H9 (cell line): ENCODE data around the gene TRPM8. TPM values are rescaled to one million over a fixed set of nuclear protein-coding genes. Genes with fewer than 3 reads are reported as not detected.

Source experiments
- DNase-seq: peaks from one replicate; pipeline ENCODE4 v3.0.0-alpha.2; 2017
- H2AFZ ChIP-seq: one replicate; pipeline ENCODE4 v1.6.1; 2013; ENCODE audit warnings: mild to moderate bottlenecking, low read length, control low read depth, moderate library complexity
- H2AK5ac ChIP-seq: 2 replicates; pipeline ENCODE4 v1.6.1; 2013; ENCODE audit warnings: low read length, control low read depth, mixed read lengths; ENCODE audit not compliant: insufficient read length
- H2BK120ac ChIP-seq: one replicate; pipeline ENCODE4 v1.6.1; 2013; ENCODE audit warnings: low read depth, mild to moderate bottlenecking, low read length, control low read depth, inconsistent platforms; ENCODE audit not compliant: poor library complexity, severe bottlenecking
- H2BK12ac ChIP-seq: 2 replicates; pipeline ENCODE4 v1.6.1; 2013; ENCODE audit warnings: low read length, control low read depth, mixed read lengths, low read depth; ENCODE audit not compliant: insufficient read length
- H2BK15ac ChIP-seq: 2 replicates; pipeline ENCODE4 v1.6.1; 2013; ENCODE audit warnings: low read depth, low read length, control low read depth
- H2BK20ac ChIP-seq: one replicate; pipeline ENCODE4 v1.6.1; 2013; ENCODE audit warnings: low read depth, mild to moderate bottlenecking, low read length, control low read depth, inconsistent platforms; ENCODE audit not compliant: poor library complexity, severe bottlenecking
- H2BK5ac ChIP-seq: 2 replicates; pipeline ENCODE4 v1.6.1; 2013; ENCODE audit warnings: low read length, control low read depth, mixed read lengths; ENCODE audit not compliant: insufficient read length
- H3K14ac ChIP-seq: 2 replicates; pipeline ENCODE4 v1.6.1; 2013; ENCODE audit warnings: low read length, control low read depth; ENCODE audit not compliant: insufficient read depth
- H3K18ac ChIP-seq: 2 replicates; pipeline ENCODE4 v1.6.1; 2013; ENCODE audit warnings: low read depth, mild to moderate bottlenecking, mixed read lengths, low read length, control low read depth; ENCODE audit not compliant: insufficient read length
- H3K23ac ChIP-seq: 2 replicates; pipeline ENCODE4 v1.6.1; 2013; ENCODE audit warnings: low read length, control low read depth, mixed read lengths, low read depth; ENCODE audit not compliant: insufficient read length
- H3K23me2 ChIP-seq: 2 replicates; pipeline ENCODE4 v1.6.1; 2013; ENCODE audit warnings: low read depth, mild to moderate bottlenecking, mixed read lengths, low read length, control low read depth; ENCODE audit not compliant: insufficient read length, poor library complexity, severe bottlenecking
- H3K27ac ChIP-seq: 2 replicates; pipeline ENCODE4 v1.5.1; 2013; ENCODE audit warnings: low read length, control low read depth, mixed read lengths, low read depth; ENCODE audit not compliant: insufficient read length
- H3K27me3 ChIP-seq: 2 replicates; pipeline ENCODE4 v1.6.1; 2013; ENCODE audit warnings: low read length, control low read depth, inconsistent platforms; ENCODE audit not compliant: insufficient read depth
- H3K4ac ChIP-seq: 2 replicates; pipeline ENCODE4 v1.6.1; 2013; ENCODE audit warnings: low read depth, mild to moderate bottlenecking, control low read depth, inconsistent platforms, low read length, moderate library complexity
- H3K4me1 ChIP-seq: 2 replicates; pipeline ENCODE4 v1.6.1; 2013; ENCODE audit warnings: low read length, control low read depth, inconsistent platforms; ENCODE audit not compliant: insufficient read depth
- H3K4me2 ChIP-seq: 2 replicates; pipeline ENCODE4 v1.6.1; 2013; ENCODE audit warnings: low read length, control low read depth, mixed read lengths; ENCODE audit not compliant: insufficient read length, insufficient read depth
- H3K56ac ChIP-seq: 2 replicates; pipeline ENCODE4 v1.6.1; 2013; ENCODE audit warnings: low read depth, mild to moderate bottlenecking, mixed read lengths, low read length, control low read depth; ENCODE audit not compliant: insufficient read length
- H3K79me1 ChIP-seq: 2 replicates; pipeline ENCODE4 v1.6.1; 2013; ENCODE audit warnings: low read depth, mild to moderate bottlenecking, moderate library complexity, low read length, control low read depth, inconsistent platforms; ENCODE audit not compliant: insufficient read depth, poor library complexity, severe bottlenecking
- H3K79me2 ChIP-seq: 2 replicates; pipeline ENCODE4 v1.6.1; 2013; ENCODE audit warnings: low read length, control low read depth, inconsistent platforms; ENCODE audit not compliant: insufficient read depth
- H3K9ac ChIP-seq: 2 replicates; pipeline ENCODE4 v1.6.1; 2013; ENCODE audit warnings: low read length, control low read depth, mixed read lengths; ENCODE audit not compliant: insufficient read length; ENCODE audit errors: extremely low read depth
- H3K9me3 ChIP-seq: one replicate; pipeline ENCODE4 v1.6.1; 2013; ENCODE audit warnings: low read depth, low read length, inconsistent platforms; ENCODE audit not compliant: control insufficient read depth
- H3T11ph ChIP-seq: one replicate; pipeline ENCODE4 v1.6.1; 2013; ENCODE audit warnings: mild to moderate bottlenecking, low read length, control low read depth, inconsistent platforms
- H4K20me1 ChIP-seq: one replicate; pipeline ENCODE4 v1.6.1; 2013; ENCODE audit not compliant: control insufficient read depth, insufficient read length, insufficient read depth
- H4K5ac ChIP-seq: 2 replicates; pipeline ENCODE4 v1.6.1; 2013; ENCODE audit warnings: low read depth, mild to moderate bottlenecking, mixed read lengths, low read length, control low read depth; ENCODE audit not compliant: insufficient read length
- H4K8ac ChIP-seq: replicated peaks from 2 replicates; pipeline ENCODE4 v1.6.1; 2013; ENCODE audit warnings: low read length, control low read depth, mixed read lengths, low read depth; ENCODE audit not compliant: insufficient read length
- H4K91ac ChIP-seq: 2 replicates; pipeline ENCODE4 v1.6.1; 2013; ENCODE audit warnings: low read depth, mild to moderate bottlenecking, moderate library complexity, mixed read lengths, low read length, control low read depth; ENCODE audit not compliant: insufficient read length
- H3K27ac Mint-ChIP-seq, 3 experiments: 2 replicates in 2 of 3; 3 replicates in 1 of 3; pipeline ENCODE4 v1.8.0; 2020 to 2021; ENCODE audit warnings: mixed read lengths in 3 of 3, mild to moderate bottlenecking in 1 of 3, moderate library complexity in 1 of 3
- H3K27me3 Mint-ChIP-seq: 2 replicates; pipeline ENCODE4 v1.8.0; 2021; ENCODE audit warnings: low read depth, mild to moderate bottlenecking, moderate library complexity, mixed read lengths
- H3K36me3 Mint-ChIP-seq, 3 experiments: 2 replicates in 2 of 3; 3 replicates in 1 of 3; pipeline ENCODE4 v1.8.0; 2020 to 2021; ENCODE audit warnings: low read depth in 3 of 3, mixed read lengths in 3 of 3; ENCODE audit not compliant: insufficient read depth in 1 of 3
- H3K4me1 Mint-ChIP-seq, 2 experiments: 2 replicates each; pipeline ENCODE4 v1.8.0; 2020; ENCODE audit warnings: mixed read lengths in 2 of 2
- H3K4me3 Mint-ChIP-seq, 2 experiments: 2 replicates in 1 of 2; 3 replicates in 1 of 2; pipeline ENCODE4 v1.8.0; 2020 to 2021; ENCODE audit warnings: mild to moderate bottlenecking in 2 of 2, mixed read lengths in 2 of 2, moderate library complexity in 1 of 2
- H3K9me3 Mint-ChIP-seq, 2 experiments: 2 replicates in 1 of 2; 3 replicates in 1 of 2; pipeline ENCODE4 v1.8.0; 2020; ENCODE audit warnings: mild to moderate bottlenecking in 2 of 2, mixed read lengths in 2 of 2, moderate library complexity in 1 of 2
- CTCF ChIP-seq: fragments of 200-600 bp; sonication (generic); conservative IDR thresholded peaks from 3 replicates; pipeline ENCODE4 v1.8.0; 2021; ENCODE audit warnings: antibody characterized with exemption, mild to moderate bottlenecking
- WGBS: extraction: QIAGEN DNeasy Blood & Tissue Kit; methylation state at CpG from one replicate; pipeline ENCODE4 v1.1.7; 2013; ENCODE audit warnings: missing lambda C conversion rate, low lambda C conversion rate, mixed read lengths; ENCODE audit not compliant: insufficient read length; ENCODE audit errors: extremely low coverage; 5-methylcytosine and 5-hydroxymethylcytosine counted together
- total RNA-seq: library from RNA; stranded (reverse); gene quantifications from 2 replicates; pipeline ENCODE4 v1.2.1, GENCODE V29; 2021

Gene TRPM8
- total RNA-seq, 1 experiment from 2014 or later = 0.28 TPM

GRCh38 chr2:233928594-233929351, 11.6 kb downstream of the TRPM8 start:
- H2BK15ac ChIP-seq = no peak overlapping the region
- H3K4me1 ChIP-seq = peaks cover 10% of the 10 kb centered on the region; the same call in 1 of the 2 replicates
- no peak overlapping the region for H2BK12ac ChIP-seq
- DNase-seq = peak; percentile 48
- H3K79me2 ChIP-seq = no peaks in the 10 kb centered on the region
- no peak overlapping the region for H3K14ac ChIP-seq
- no peak overlapping the region for H4K8ac ChIP-seq
- H3K56ac ChIP-seq = no peak overlapping the region
- H3K4ac ChIP-seq = no peak overlapping the region
- H2BK120ac ChIP-seq = no peak overlapping the region
- H3K4me3 Mint-ChIP-seq = no peak overlapping the region
- peaks cover 16% of the 10 kb centered on the region for H3K27me3 Mint-ChIP-seq
- H3K9me3 ChIP-seq = no peaks in the 10 kb centered on the region
- H3K4me1 Mint-ChIP-seq = peaks cover 19 to 24% of the 10 kb centered on the region in 2 experiments
- H2AFZ ChIP-seq = no peak overlapping the region
- H4K91ac ChIP-seq = no peak overlapping the region
- H3K23ac ChIP-seq = no peak overlapping the region
- no peak overlapping the region for H3T11ph ChIP-seq
- H2BK5ac ChIP-seq = no peak overlapping the region
- H3K27ac ChIP-seq = no peak overlapping the region
- WGBS = no CpG with 5 or more reads among the region's 7 CpGs
- H3K9me3 Mint-ChIP-seq = no peaks in the 10 kb centered on the region
- H3K36me3 Mint-ChIP-seq = no peaks in the 10 kb centered on the region; a peak in 1 of 7 replicates
- H4K5ac ChIP-seq = no peak overlapping the region
- H2AK5ac ChIP-seq = no peak overlapping the region
- no peaks in the 10 kb centered on the region for H4K20me1 ChIP-seq
- H3K18ac ChIP-seq = peak overlapping the region; percentile 3
- no peak overlapping the region for H2BK20ac ChIP-seq
- H3K4me2 ChIP-seq = no peak overlapping the region
- H3K79me1 ChIP-seq = no peaks in the 10 kb centered on the region
- TF ChIP-seq CTCF = peak; percentile 88
- no peaks in the 10 kb centered on the region for H3K27me3 ChIP-seq
- no peaks in the 10 kb centered on the region for H3K23me2 ChIP-seq
- H3K9ac ChIP-seq = no peak overlapping the region
- peak overlapping the region in 2 of 3 experiments; percentile 22 to 43; a peak in 2 of 7 replicates for H3K27ac Mint-ChIP-seq
